GM12878 (cell line): ENCODE data around the gene GREM1. TPM values are rescaled to one million over a fixed set of nuclear protein-coding genes. Genes with fewer than 3 reads are reported as not detected.

ENCODE experiments used
- ASH2L ChIP-seq: fragments of 300-600, 200-600 bp; sonication (generic); IDR thresholded peaks from 2 replicates; pipeline ENCODE4 v1.6.1; 2017; ENCODE audit warnings: low read depth, mild to moderate bottlenecking, borderline replicate concordance
- BCLAF1 ChIP-seq: fragments of 450-650 bp; IDR thresholded peaks from 2 replicates; pipeline ENCODE4 v1.6.1; 2017; ENCODE audit warnings: antibody characterized with exemption, mild to moderate bottlenecking, moderate library complexity
- EP300 ChIP-seq, 2 experiments: fragments of 150-350 bp in 1 of 2; IDR thresholded peaks; 2 replicates each; pipeline ENCODE4 v1.6.1; 2011 to 2012; ENCODE audit warnings: low read depth in 2 of 2, low read length in 2 of 2, borderline replicate concordance in 1 of 2, improper control_type of control experiment in 1 of 2, inconsistent platforms in 1 of 2; ENCODE audit not compliant: control insufficient read depth in 1 of 2
- EZH2 ChIP-seq: IDR thresholded peaks from 2 replicates; pipeline ENCODE4 v1.6.1; 2012; ENCODE audit warnings: low read depth, mild to moderate bottlenecking, control low read depth, inconsistent platforms, low read length, borderline replicate concordance; ENCODE audit not compliant: control insufficient read depth
- HDGF ChIP-seq: fragments of 450-650 bp; IDR thresholded peaks from 2 replicates; pipeline ENCODE4 v1.6.1; 2016; ENCODE audit warnings: antibody characterized with exemption
- KDM1A ChIP-seq: fragments of 200-600 bp; sonication (generic); IDR thresholded peaks from 2 replicates; pipeline ENCODE4 v1.6.1; 2016; ENCODE audit warnings: borderline replicate concordance
- MAX ChIP-seq: IDR thresholded peaks from 2 replicates; pipeline ENCODE4 v1.6.1; 2012; ENCODE audit warnings: low read depth, low read length, improper control_type of control experiment
- MYC ChIP-seq: IDR thresholded peaks from 2 replicates; pipeline ENCODE4 v1.6.1; 2011; ENCODE audit warnings: mild to moderate bottlenecking, low read length, moderate library complexity, inconsistent platforms; ENCODE audit not compliant: insufficient read depth, insufficient replicate concordance, insufficient read length, severe bottlenecking
- SPI1 ChIP-seq: IDR thresholded peaks from 2 replicates; pipeline ENCODE4 v1.6.1; 2011; ENCODE audit warnings: low read depth, mild to moderate bottlenecking, low read length, moderate library complexity, borderline replicate concordance; ENCODE audit not compliant: insufficient read depth
- SUZ12 ChIP-seq: fragments of 200-600 bp; sonication (generic); IDR thresholded peaks from one replicate; pipeline ENCODE4 v1.6.1; 2018; ENCODE audit warnings: antibody characterized with exemption, mild to moderate bottlenecking; ENCODE audit not compliant: unreplicated experiment
- ZNF274 ChIP-seq: IDR thresholded peaks from one replicate; pipeline ENCODE4 v1.8.0; 2011; ENCODE audit not compliant: insufficient read length, insufficient read depth
- polyA plus RNA-seq, 11 experiments: library from polyadenylated mRNA; depleted of rRNA in 4 of 11; unstranded in 6 of 11; stranded (reverse) in 5 of 11; fragments of >200 nt; fragmentation: Nextera tagmentation in 4 of 11; fragmentation: Illumina TruSeq in 1 of 11; extraction: Ambion mirVana in 4 of 11; extraction: Trizol in 1 of 11; gene quantifications; 1 replicate in 1 of 11; 2 replicates in 10 of 11; pipeline versions ENCODE4 v1.2.1 to v1.2.3, GENCODE V29; 2011 to 2016; ENCODE audit warnings: inconsistent platforms in 2 of 11, missing spikeins in 2 of 11, low read depth in 1 of 11
- total RNA-seq, 4 experiments: library from RNA; depleted of rRNA in 3 of 4; stranded (reverse); fragments of >200 nt in 3 of 4; fragmentation: Illumina TruSeq in 1 of 4; extraction: Trizol in 1 of 4; gene quantifications; 2 replicates each; pipeline versions ENCODE4 v1.2.1 to v1.2.3, GENCODE V29; 2013 to 2021

The GREM1 gene
- total and polyA plus RNA-seq, 10 of the 15 experiments (the other 5 are each of a cell fraction or from before 2014, with no cell fraction given): 0.08 to 0.36 (median 0.08) TPM; not detected in 7

- TF ChIP-seq SUZ12 (no peak), MAX (no peak), EP300 (IDR thresholded peaks at IDR 0.05; ENCODE audit: borderline replicate concordance in 1 of 2, control insufficient read depth in 1 of 2, low read depth in 2 of 2, low read length in 2 of 2) (no peak), MYC (no peak), ZNF274 (no peak), KDM1A (no peak), SPI1 (no peak), HDGF (no peak), ASH2L (no peak), EZH2 (no peak), BCLAF1 (no peak)
Measured at GRCh38 chr15:32692286-32692685, 25.5 kb upstream of the GREM1 start (continued).
